Neural cell (in vitro differentiated cells): ENCODE data around the gene TXNDC16. TPM values are rescaled to one million over a fixed set of nuclear protein-coding genes. Genes with fewer than 3 reads are reported as not detected.

ENCODE experiments used
- H2AFZ ChIP-seq: fragments of 200-600, 300-800 bp; sonication (generic), shearing (Covaris generic); 2 replicates; pipeline ENCODE4 v1.6.0; 2014; ENCODE audit warnings: low read depth, mild to moderate bottlenecking, antibody characterized with exemption, low read length, moderate library complexity
- H3F3A ChIP-seq: fragments of 200-600 bp; shearing (Covaris generic); 2 replicates; pipeline ENCODE4 v1.6.1; 2016; ENCODE audit warnings: mild to moderate bottlenecking, moderate library complexity, mixed read lengths, antibody characterized with exemption, low read length; ENCODE audit not compliant: insufficient read depth, poor library complexity, severe bottlenecking
- H3K27ac ChIP-seq: fragments of 200-600, 300-800 bp; sonication (generic), shearing (Covaris generic); 2 replicates; pipeline ENCODE4 v1.5.1; 2014; ENCODE audit warnings: mild to moderate bottlenecking, low read length, moderate library complexity
- H3K27me3 ChIP-seq: fragments of 300-800, 200-600 bp; sonication (generic), shearing (Covaris generic); 2 replicates; pipeline ENCODE4 v1.6.0; 2014; ENCODE audit warnings: mild to moderate bottlenecking, low read depth, low read length, moderate library complexity; ENCODE audit not compliant: insufficient read depth
- H3K36me3 ChIP-seq: fragments of 300-800, 200-600 bp; sonication (generic), shearing (Covaris generic); 2 replicates; pipeline ENCODE4 v1.5.1; 2014; ENCODE audit warnings: mild to moderate bottlenecking, antibody characterized with exemption, low read length, moderate library complexity; ENCODE audit not compliant: insufficient read depth
- H3K4me2 ChIP-seq: fragments of 300-800, 200-600 bp; sonication (generic), shearing (Covaris generic); 2 replicates; pipeline ENCODE4 v1.6.0; 2014; ENCODE audit warnings: mild to moderate bottlenecking, low read length
- H3K4me3 ChIP-seq: fragments of 300-800, 200-600 bp; sonication (generic), shearing (Covaris generic); 2 replicates; pipeline ENCODE4 v1.5.1; 2014; ENCODE audit warnings: mild to moderate bottlenecking, low read length, moderate library complexity
- H3K79me2 ChIP-seq: fragments of 200-600 bp; shearing (Covaris generic); replicated peaks from 2 replicates; pipeline ENCODE4 v1.6.0; 2014; ENCODE audit warnings: mild to moderate bottlenecking, low read length, moderate library complexity; ENCODE audit not compliant: insufficient read depth
- H3K9ac ChIP-seq: fragments of 300-800, 200-600 bp; sonication (generic), shearing (Covaris generic); 2 replicates; pipeline ENCODE4 v1.6.1; 2016; ENCODE audit warnings: mild to moderate bottlenecking, low read length, mixed read lengths
- H3K9me2 ChIP-seq: fragments of 200-600 bp; shearing (Covaris generic); 2 replicates; pipeline ENCODE4 v1.6.1; 2016; ENCODE audit warnings: mild to moderate bottlenecking, low read length, mixed read lengths; ENCODE audit not compliant: insufficient read depth
- H3K9me3 ChIP-seq: fragments of 200-600, 300-800 bp; sonication (generic), shearing (Covaris generic); 2 replicates; pipeline ENCODE4 v1.6.1; 2016; ENCODE audit warnings: mild to moderate bottlenecking, mixed run types, low read length, moderate library complexity, mixed read lengths
- H4K20me1 ChIP-seq: fragments of 200-600 bp; shearing (Covaris generic); 2 replicates; pipeline ENCODE4 v1.6.1; 2016; ENCODE audit warnings: mild to moderate bottlenecking, mixed run types; ENCODE audit not compliant: insufficient read depth
- CTCF ChIP-seq: fragments of 450-650 bp; IDR thresholded peaks from 2 replicates; pipeline ENCODE4 v1.5.1; 2014; ENCODE audit warnings: antibody characterized with exemption, mild to moderate bottlenecking, moderate library complexity; ENCODE audit not compliant: poor library complexity, severe bottlenecking
- EP300 ChIP-seq: fragments of 450-650 bp; conservative IDR thresholded peaks from 2 replicates; pipeline ENCODE4 v1.6.1; 2014; ENCODE audit warnings: antibody characterized with exemption, mild to moderate bottlenecking, moderate library complexity; ENCODE audit not compliant: poor library complexity, severe bottlenecking
- EZH2 ChIP-seq: fragments of 200-600, 300-800 bp; shearing (Covaris generic), sonication (generic); IDR thresholded peaks from 2 replicates; pipeline ENCODE4 v1.6.1; 2014; ENCODE audit warnings: antibody characterized with exemption, low read length, borderline replicate concordance, mild to moderate bottlenecking; ENCODE audit not compliant: insufficient read depth, poor library complexity, severe bottlenecking
- MXI1 ChIP-seq: fragments of 450-650 bp; conservative IDR thresholded peaks from 2 replicates; pipeline ENCODE4 v1.6.1; 2014; ENCODE audit warnings: antibody characterized with exemption, mild to moderate bottlenecking; ENCODE audit not compliant: poor library complexity, severe bottlenecking
- POLR2AphosphoS5 ChIP-seq: IDR thresholded peaks from 2 replicates; pipeline ENCODE4 v1.6.1; 2012
- RAD21 ChIP-seq: fragments of 450-650 bp; conservative IDR thresholded peaks from 2 replicates; pipeline ENCODE4 v1.6.1; 2014; ENCODE audit warnings: antibody characterized with exemption, mild to moderate bottlenecking, moderate library complexity
- REST ChIP-seq: IDR thresholded peaks from 2 replicates; pipeline ENCODE4 v1.6.1; 2012; ENCODE audit warnings: borderline replicate concordance
- SMC3 ChIP-seq: fragments of 450-650 bp; conservative IDR thresholded peaks from 2 replicates; pipeline ENCODE4 v1.6.1; 2014; ENCODE audit warnings: antibody characterized with exemption, mild to moderate bottlenecking, moderate library complexity; ENCODE audit not compliant: poor library complexity
- TAF1 ChIP-seq: IDR thresholded peaks from 2 replicates; pipeline ENCODE4 v1.6.1; 2012; ENCODE audit warnings: low read depth
- polyA plus RNA-seq: library from polyadenylated mRNA; depleted of rRNA; stranded (reverse); fragments of >200 nt; gene quantifications from 2 replicates; pipeline ENCODE4 v1.2.3, GENCODE V29; 2014

Gene TXNDC16
- polyA plus RNA-seq, 1 donor from 2014 or later = 58.4 TPM

- H3K4me3 ChIP-seq = no peak overlapping the region
- H3K36me3 ChIP-seq = peaks cover 21% of the 10 kb centered on the region
- no peaks in the 10 kb centered on the region for H3K9me3 ChIP-seq
- TF ChIP-seq CTCF = no peak
- no peak for TF ChIP-seq EP300
- no peak for TF ChIP-seq RAD21
- no peak for TF ChIP-seq EZH2
- TF ChIP-seq SMC3 = no peak
- no peak for TF ChIP-seq REST
- no peak for TF ChIP-seq TAF1
- H3K9ac ChIP-seq = no peak overlapping the region
- no peak overlapping the region for H2AFZ ChIP-seq
- H3K4me2 ChIP-seq = no peak overlapping the region
- H3K27ac ChIP-seq = no peak overlapping the region
- no peaks in the 10 kb centered on the region for H3K79me2 ChIP-seq
- H3F3A ChIP-seq = no peaks in the 10 kb centered on the region
- H3K27me3 ChIP-seq = no peaks in the 10 kb centered on the region
- H3K9me2 ChIP-seq = no peaks in the 10 kb centered on the region
- no peaks in the 10 kb centered on the region for H4K20me1 ChIP-seq
Measured at GRCh38 chr14:52522033-52522432, 30.3 kb downstream of the TXNDC16 start.

- Histone ChIP-seq H3K27me3 (no peaks in the 10 kb centered on the region), H3F3A (no peaks in the 10 kb centered on the region), H3K4me2 (no peak overlapping the region), H3K27ac (no peak overlapping the region), H3K9me3 (no peaks in the 10 kb centered on the region), H3K9me2 (no peaks in the 10 kb centered on the region), H3K4me3 (no peak overlapping the region), H4K20me1 (no peaks in the 10 kb centered on the region), H2AFZ (no peak overlapping the region), H3K9ac (no peak overlapping the region), H3K36me3 (peaks cover 29% of the 10 kb centered on the region), H3K79me2 (no peaks in the 10 kb centered on the region)
- no peak for TF ChIP-seq TAF1
- no peak for TF ChIP-seq CTCF
- no peak for TF ChIP-seq POLR2AphosphoS5
- TF ChIP-seq EP300 = no peak
- TF ChIP-seq MXI1 = no peak
- no peak for TF ChIP-seq EZH2
- no peak for TF ChIP-seq SMC3
- no peak for TF ChIP-seq REST
- no peak for TF ChIP-seq RAD21
Measured at GRCh38 chr14:52514046-52514811, 38.1 kb downstream of the TXNDC16 start.
